Left kidney (tissue), 2 donors: ENCODE measurements around the gene PDGFB. TPM values are rescaled to one million over a fixed set of nuclear protein-coding genes. Genes with fewer than 3 reads are reported as not detected.

Source experiments
- DNase-seq: peaks from one replicate; pipeline ENCODE4 v3.0.0-alpha.2; 2013
- polyA plus RNA-seq: library from polyadenylated mRNA; unstranded; fragments of 120-200 nt; gene quantifications from one replicate; pipeline ENCODE4 v1.2.1, GENCODE V29; 2013; ENCODE audit not compliant: insufficient read length

PDGFB gene
- polyA plus RNA-seq, 1 donor = 10.5 TPM

DNA sequence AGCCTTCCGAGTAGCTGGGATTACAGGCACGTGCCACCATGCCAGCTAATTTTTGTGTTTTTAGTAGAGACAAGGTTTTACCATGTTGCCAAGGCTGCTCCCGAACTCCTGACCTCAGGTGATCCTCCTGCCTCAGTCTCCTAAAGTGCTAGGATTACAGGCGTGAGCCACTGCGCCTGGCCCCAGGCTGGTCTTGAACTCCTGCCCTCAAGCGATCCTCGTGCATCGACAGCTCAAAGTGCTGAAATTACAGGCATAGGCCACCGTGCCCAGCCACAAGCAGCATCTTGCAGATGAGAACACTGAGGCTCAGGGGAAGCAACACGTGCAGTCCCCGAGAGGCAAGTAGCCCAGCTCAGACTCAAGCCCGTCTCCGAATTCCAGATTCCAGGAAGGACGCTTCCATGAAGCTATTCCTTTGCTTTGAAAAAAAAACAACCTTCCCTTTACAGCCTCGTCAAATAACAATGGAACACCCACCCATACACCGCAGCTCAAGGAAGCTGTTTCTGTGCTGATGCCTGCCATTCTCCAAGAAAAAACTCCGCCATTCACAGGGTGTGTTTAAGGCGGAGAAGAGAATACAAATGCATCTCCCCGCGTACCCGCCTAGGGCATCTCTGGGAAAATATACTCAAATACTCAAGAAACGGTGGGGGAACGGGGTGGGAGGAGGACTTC lies 34.5 kb upstream of the PDGFB start:
- no peak for DNase-seq

DNA sequence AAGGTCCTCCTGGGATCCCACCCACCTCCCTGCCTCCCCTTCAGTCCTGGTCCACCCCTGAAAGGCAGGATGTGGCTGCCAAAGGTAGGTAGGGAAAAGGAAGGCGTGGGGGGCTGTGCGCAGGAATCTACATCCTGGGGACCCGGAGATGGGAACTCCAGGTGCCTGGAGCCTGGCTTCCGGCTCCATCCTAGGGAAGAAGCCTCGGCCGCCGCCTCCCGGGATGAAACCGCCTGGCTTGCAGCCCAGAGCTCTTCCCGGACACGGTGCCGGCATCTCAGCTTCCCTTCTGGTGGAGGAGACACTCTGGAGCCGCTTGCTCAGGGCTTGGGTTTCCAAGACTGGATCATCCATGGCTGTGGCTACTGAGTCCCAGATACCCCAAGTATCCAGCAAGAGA lies 33.3 kb upstream of the PDGFB start:
- no peak for DNase-seq

GRCh38 chr22:39277142-39277607 lies 32.4 kb upstream of the PDGFB start:
- no peak for DNase-seq

- DNase-seq = no peak
These were observed 31.8 kb upstream of the PDGFB start for GRCh38 chr22:39276440-39277141.

- no peak for DNase-seq
These were observed 31.1 kb upstream of the PDGFB start for GRCh38 chr22:39275814-39276439.

GRCh38 chr22:39273950-39274887 lies 29.4 kb upstream of the PDGFB start:
- no peak for DNase-seq

DNA sequence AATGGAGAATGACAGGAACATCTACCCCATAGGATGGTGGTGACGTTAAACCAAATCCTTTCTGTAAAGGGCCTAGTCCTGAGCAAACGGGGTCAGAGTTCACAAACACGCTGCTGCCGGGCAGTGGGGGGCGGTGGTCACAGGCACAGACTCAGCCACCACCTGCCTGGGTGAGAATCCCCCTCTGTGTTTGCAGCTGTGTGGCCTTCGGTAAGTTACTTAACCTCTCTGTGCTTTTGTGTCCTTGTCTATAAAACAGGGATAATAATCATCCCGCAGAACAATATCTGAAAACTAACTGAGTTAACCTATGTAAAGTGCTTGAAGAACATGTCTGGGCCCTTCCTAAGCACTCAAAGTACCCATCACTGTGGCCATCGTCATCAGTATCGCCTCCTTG lies 26.0 kb upstream of the PDGFB start:
- no peak for DNase-seq

DNA sequence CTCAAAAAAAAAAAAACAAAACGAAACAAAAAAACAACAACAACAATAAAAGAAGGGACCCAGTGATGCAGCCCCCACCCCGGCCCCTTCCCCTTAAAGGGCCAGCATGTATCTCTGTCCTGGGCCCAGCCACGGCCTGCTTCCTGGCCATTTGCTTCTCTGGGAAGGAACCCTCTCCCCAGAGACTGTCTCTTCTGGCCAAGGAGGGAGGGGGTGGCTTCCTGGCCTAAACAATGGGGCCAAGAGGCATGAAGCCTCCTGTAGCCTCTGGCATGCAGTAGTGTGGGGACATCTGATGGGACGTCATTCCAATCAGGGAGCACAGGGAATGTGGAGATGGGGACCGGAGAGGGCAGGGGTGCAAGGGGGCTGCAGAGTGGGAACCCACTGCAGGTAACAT lies 25.5 kb upstream of the PDGFB start:
- no peak for DNase-seq

GRCh38 chr22:39269095-39269790 lies 24.5 kb upstream of the PDGFB start:
- DNase-seq = no peak

DNA sequence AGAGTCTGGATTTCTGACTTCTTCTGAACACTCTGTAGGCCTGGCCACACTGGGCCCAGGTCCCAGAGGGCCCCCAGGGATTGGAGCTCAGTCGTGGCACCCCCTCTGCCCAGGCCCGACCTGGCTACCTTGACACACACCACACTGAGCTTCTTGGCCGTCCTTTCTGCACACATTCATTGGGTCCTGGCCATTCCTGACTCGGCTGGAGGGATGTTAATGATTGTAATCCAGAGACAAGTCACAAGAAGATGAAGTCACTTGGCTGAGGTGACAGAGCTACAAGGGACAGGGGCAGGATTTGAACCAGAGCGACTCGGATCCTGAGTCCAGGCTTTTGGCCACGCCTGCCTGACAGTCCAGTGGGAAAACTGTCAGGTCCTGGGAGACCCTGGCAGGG lies 23.9 kb upstream of the PDGFB start:
- no peak for DNase-seq

DNA sequence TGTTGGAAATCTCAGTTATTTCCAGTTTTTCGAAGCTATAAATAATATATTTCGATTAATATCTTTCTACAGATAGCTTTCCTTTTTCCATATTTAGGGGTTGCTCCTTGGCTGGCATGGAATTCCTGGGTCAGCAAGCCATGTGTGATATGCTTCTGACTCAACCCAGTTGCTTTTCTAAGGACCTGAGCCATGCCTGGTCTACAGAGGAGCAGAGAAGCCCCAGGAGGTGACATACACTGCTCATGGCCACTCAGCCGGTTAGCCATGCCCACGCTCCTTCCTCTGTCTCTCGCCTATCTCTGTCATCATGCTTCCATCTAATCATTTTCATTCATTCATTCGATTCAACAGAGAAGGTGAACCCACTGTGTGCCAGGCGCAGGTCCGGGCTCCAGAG lies 23.2 kb upstream of the PDGFB start:
- no peak for DNase-seq

GRCh38 chr22:39266398-39267030 lies 21.7 kb upstream of the PDGFB start:
- no peak for DNase-seq

DNA sequence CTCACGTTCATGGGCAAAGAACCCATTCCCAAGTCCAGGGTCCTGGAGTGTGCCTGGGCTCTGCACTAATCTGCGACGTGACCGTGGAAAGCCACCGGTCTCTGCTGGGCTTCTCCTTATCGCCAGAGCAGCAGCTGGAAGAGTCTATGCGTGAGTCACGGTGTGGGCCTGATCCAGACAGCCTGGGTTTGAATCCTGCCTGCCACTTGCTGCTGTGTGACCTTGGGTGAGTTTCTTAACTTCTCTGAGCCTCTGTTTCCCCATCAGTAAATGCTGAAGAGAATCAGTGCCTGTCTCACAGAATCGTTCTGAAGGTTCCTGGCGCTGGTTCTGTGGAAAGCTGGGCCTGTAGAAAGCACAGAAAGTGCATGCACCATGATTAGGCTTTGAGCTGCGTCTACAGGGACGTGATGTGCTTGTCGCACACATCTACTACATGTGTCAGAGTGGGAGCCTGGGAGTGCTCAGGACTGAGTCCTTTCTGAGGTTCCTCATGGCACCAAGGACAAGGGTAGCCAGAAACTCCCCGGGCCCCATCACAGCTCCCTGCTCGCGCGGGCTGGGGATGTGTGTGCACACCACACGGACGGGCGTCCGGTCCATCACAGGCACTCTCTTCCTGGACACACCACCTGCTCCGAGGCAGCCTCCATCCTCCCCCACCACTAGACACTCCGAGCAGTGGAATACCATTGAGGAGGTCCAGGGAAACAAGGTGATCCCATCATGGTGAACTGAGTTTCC lies 20.5 kb upstream of the PDGFB start:
- DNase-seq = no peak

DNA sequence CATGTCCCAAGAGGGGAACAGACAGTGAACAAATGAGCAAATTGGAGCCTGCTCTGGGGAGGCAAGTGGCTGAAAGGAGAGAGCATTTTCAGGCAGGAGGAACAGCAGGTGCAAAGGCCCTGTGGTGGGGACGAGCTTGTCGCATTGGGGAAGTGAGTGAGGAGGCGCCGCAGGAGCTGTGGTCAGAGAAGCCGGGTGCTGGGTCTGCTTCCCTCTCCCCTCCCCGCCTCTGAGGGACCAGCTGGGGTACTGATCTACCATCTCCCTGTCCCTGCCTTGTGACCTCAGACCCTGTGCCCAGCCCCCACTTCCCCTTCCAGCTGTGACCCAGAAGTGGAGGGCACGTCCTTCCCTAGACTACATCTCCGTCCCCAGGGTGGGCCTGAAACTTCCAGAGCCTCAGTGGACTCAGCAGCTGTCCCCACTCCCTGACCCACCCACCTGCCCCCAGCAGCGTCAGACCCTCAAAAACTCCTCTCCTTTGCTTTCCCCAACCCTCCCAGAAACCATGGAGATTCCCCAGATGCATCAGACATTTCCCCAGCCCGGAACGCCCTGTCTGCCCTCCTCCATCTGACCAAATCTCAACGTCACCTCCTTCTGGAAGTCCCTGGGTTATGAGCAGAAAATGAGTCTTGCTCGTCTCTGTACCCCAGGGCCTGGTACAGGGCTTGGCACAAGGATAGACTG lies 19.7 kb upstream of the PDGFB start:
- no peak for DNase-seq

DNA sequence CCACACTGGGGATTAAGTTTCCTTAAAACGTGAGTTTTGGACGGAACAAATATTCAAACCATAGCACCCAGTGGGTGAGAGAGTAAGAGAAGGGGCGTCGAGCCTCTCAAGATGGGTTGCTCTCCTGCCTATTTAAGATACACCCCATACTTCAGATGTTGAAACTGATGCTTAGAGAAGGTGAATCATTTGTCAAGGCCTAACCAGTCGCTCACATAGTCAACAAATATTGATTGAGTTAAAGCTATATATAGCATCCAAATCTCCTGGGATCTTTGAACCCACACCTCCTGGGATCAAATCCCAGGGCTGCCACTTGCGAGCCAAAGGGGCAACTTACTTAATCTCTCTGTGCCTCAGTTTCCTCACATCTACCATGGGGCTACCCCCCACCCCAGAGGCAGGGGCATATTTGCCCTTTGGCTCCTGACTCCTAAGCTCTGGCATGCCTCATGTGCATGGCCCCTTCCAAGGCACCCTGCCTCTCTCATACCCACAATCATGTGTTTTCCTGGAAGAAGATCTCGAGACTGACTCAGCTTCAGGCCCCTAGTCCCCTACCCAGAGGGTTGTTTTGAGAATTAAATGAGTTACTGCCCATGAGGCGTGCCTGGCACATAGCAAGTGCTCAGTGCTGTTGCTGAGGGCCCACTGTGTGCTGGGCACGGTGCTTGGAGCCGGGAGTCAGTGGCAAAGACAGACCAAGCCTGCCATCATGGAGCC lies 19.0 kb upstream of the PDGFB start:
- DNase-seq = no peak

DNA sequence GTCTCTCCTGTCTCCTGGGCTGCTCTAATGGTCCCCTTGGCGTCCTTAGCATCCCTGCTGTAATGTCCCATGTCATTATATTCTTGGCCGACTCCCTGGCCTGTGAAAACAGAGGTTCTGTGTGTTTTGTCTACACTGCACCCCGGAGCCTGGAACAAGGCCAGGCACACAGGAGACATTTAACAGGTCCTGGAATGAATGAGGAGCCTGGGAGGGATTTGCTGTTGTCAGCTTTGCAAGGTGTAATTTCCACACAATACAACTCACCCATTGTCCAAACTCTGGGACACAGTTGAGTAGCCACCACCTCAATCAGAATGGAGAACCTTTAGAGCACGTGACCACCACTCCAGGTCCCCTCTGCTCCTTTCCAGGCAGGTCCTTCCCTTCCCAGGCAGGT lies 14.9 kb upstream of the PDGFB start:
- no peak for DNase-seq

DNA sequence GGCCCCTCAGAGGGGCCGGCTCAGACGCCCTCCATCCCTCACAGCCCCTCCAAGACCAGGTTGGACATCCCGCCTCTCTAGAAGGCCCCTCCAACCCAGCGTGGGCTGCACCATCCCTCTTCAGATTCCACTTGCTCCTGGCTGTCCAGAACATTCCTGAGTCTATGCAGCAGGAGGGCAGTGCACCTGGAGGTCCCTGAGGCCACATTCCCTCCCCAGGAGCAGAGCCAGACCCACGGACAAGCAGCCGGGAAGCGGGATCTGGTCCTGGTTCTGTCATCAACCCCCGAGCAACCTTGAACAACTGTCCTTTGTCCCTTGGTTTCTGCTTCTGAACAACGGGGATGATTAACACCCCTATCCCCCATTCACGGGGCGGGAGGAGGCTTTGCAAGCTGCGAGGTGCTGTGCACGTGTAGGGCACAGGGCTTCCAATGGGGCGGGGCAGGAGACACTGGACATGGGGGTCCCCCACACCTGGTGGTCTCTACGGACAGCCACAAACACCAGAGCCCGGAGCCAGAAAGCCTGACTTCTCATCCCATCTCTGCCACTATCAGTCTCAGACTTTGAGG lies 13.2 kb upstream of the PDGFB start:
- DNase-seq = no peak

- no peak for DNase-seq
These were observed 12.2 kb upstream of the PDGFB start for GRCh38 chr22:39256979-39257378.

DNA sequence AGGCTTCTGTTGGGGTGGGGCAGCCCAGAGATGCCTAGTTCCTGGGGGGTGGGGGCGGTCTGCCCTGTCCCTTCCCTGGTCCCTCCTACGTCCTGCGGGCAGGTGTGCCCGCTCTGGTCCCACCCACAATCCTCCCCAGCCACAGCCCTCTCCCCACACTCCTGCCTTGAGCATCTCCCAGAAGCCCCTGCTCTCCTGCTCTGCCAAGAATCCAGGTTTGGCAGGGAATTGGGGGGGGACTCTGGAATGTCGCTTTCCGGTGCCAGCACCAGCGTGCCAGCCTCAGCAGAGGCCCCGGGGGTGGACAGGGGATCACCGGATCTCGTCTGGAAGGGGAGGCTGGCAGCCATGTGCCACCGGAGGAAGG lies 11.4 kb upstream of the PDGFB start:
- DNase-seq = no peak
